ENCODE data around the gene CECR2. TPM values are rescaled to one million over a fixed set of nuclear protein-coding genes. Genes with fewer than 3 reads are reported as not detected.

The CECR2 gene
- total RNA-seq, 1 experiment from 2014 or later: 154 TPM

GRCh38 chr22:17346578-17346977 is 22.7 kb upstream of the CECR2 start:
- H2BK20ac ChIP-seq (ENCODE audit: low read depth, low read length, poor library complexity, severe bottlenecking): no peak overlapping the region
- H3K4ac ChIP-seq (ENCODE audit: low read depth, low read length): no peak overlapping the region
- DNase-seq: no peak
- no peak overlapping the region for H2AK5ac ChIP-seq (ENCODE audit: insufficient read length, low read length)
- H3K27me3 ChIP-seq (ENCODE audit: insufficient read depth, low read length): no peaks in the 10 kb centered on the region
- no peaks in the 10 kb centered on the region for H3K4me1 ChIP-seq (ENCODE audit: insufficient read depth, low read length)
- no peaks in the 10 kb centered on the region for H3K79me1 ChIP-seq (ENCODE audit: insufficient read depth, low read depth, low read length, poor library complexity, severe bottlenecking)
- H3K14ac ChIP-seq (ENCODE audit: insufficient read depth, low read length): no peak overlapping the region
- Mint-ChIP-seq H3K27ac (no peak overlapping the region), H3K36me3 (ENCODE audit: insufficient read depth in 1 of 3, low read depth in 3 of 3) (no peaks in the 10 kb centered on the region; a peak in 1 of 7 replicates), H3K4me1 (peaks cover 10% of the 10 kb centered on the region in 2 experiments), H3K9me3 (no peaks in the 10 kb centered on the region), H3K27me3 (ENCODE audit: low read depth) (no peaks in the 10 kb centered on the region), H3K4me3 (no peak overlapping the region)
- H4K20me1 ChIP-seq (ENCODE audit: control insufficient read depth, insufficient read depth, insufficient read length): no peaks in the 10 kb centered on the region
- H3K56ac ChIP-seq (ENCODE audit: insufficient read length, low read depth, low read length): no peak overlapping the region
- H3K18ac ChIP-seq (ENCODE audit: insufficient read length, low read depth, low read length): no peak overlapping the region
- no peak for TF ChIP-seq CTCF (conservative IDR thresholded peaks at IDR 0.05)
- H4K5ac ChIP-seq (ENCODE audit: insufficient read length, low read depth, low read length): no peak overlapping the region
- no peak overlapping the region for H2BK5ac ChIP-seq (ENCODE audit: insufficient read length, low read length)
- H3K23me2 ChIP-seq (ENCODE audit: insufficient read length, low read depth, low read length, poor library complexity, severe bottlenecking): no peaks in the 10 kb centered on the region
- no peak overlapping the region for H4K8ac ChIP-seq (replicated peaks; ENCODE audit: insufficient read length, low read depth, low read length)
- H3K23ac ChIP-seq (ENCODE audit: insufficient read length, low read depth, low read length): no peak overlapping the region
- no peak overlapping the region for H3T11ph ChIP-seq (ENCODE audit: low read length)
- H3K79me2 ChIP-seq (ENCODE audit: insufficient read depth, low read length): no peaks in the 10 kb centered on the region
- H3K4me2 ChIP-seq (ENCODE audit: insufficient read depth, insufficient read length, low read length): no peak overlapping the region
- H3K9ac ChIP-seq (ENCODE audit: extremely low read depth, insufficient read length, low read length): no peak overlapping the region
- no peak overlapping the region for H4K91ac ChIP-seq (ENCODE audit: insufficient read length, low read depth, low read length)
- no peak overlapping the region for H2BK12ac ChIP-seq (ENCODE audit: insufficient read length, low read depth, low read length)
- no peak overlapping the region for H3K27ac ChIP-seq (ENCODE audit: insufficient read length, low read depth, low read length)
- no peak overlapping the region for H2BK120ac ChIP-seq (ENCODE audit: low read depth, low read length, poor library complexity, severe bottlenecking)
- no peak overlapping the region for H2BK15ac ChIP-seq (ENCODE audit: low read depth, low read length)
- no peak overlapping the region for H2AFZ ChIP-seq (ENCODE audit: low read length)
- WGBS (ENCODE audit: extremely low coverage, insufficient read length, low lambda C conversion rate): no CpG with 5 or more reads among the region's 4 CpGs
- H3K9me3 ChIP-seq (ENCODE audit: control insufficient read depth, low read depth, low read length): no peaks in the 10 kb centered on the region
